ENCODE results near the gene STK11IP.

The STK11IP gene

DNA sequence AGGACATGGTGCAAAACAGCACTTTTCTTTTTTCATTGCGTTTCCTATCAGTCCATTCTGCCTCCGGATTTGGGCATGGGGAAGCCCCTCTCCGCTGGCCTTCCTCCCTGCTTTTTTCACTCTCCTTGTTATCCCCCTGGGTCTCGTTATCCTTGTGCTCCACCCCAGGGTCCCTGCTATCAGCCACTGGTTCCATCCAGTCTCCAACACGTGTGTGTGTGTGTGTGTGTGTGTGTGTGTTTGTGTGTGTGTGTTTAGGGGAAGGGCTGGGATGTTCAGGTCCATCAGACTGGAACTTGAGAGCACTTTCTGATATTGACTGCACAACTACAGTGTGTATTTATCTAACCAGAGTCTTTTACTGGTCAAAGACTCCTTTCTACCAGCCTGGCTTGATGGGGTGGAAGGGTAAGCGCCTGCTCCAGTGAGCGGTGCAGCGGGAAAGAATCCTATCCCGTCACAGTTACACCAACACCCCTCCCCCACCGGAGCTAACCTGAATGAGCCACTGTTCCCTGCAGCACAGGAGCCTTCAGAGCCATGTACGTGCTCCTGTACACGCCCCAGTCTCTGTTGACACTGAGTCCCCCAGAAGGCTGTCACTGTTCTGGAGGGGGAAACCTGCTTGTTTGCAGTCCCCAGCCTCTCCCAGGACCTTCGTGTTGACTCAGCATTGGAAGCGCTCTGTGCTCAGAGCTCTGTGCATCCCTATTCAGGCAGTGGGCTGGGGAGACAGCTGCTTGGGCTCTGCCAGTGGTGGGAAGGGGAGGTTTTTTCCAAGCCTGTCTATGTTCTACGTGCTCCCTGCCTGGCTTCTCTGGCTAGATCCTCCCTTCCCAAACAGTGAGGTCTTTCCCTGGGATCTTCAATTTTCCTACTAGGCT is 20.9 kb upstream of the STK11IP start (continued):
- TF ChIP-seq, protein P1, sequence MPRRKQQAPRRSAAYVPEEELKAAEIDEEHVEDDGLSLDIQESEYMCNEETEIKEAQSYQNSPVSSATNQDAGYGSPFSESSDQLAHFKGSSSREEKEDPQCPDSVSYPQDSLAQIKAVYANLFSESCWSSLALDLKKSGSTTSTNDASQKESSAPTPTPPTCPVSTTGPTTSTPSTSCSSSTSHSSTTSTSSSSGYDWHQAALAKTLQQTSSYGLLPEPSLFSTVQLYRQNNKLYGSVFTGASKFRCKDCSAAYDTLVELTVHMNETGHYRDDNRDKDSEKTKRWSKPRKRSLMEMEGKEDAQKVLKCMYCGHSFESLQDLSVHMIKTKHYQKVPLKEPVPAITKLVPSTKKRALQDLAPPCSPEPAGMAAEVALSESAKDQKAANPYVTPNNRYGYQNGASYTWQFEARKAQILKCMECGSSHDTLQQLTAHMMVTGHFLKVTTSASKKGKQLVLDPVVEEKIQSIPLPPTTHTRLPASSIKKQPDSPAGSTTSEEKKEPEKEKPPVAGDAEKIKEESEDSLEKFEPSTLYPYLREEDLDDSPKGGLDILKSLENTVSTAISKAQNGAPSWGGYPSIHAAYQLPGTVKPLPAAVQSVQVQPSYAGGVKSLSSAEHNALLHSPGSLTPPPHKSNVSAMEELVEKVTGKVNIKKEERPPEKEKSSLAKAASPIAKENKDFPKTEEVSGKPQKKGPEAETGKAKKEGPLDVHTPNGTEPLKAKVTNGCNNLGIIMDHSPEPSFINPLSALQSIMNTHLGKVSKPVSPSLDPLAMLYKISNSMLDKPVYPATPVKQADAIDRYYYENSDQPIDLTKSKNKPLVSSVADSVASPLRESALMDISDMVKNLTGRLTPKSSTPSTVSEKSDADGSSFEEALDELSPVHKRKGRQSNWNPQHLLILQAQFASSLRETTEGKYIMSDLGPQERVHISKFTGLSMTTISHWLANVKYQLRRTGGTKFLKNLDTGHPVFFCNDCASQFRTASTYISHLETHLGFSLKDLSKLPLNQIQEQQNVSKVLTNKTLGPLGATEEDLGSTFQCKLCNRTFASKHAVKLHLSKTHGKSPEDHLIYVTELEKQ (tag by site-specific recombination; IDR thresholded peaks at IDR 0.05; ENCODE audit: borderline replicate concordance), result no peak
- TF ChIP-seq, protein P2, sequence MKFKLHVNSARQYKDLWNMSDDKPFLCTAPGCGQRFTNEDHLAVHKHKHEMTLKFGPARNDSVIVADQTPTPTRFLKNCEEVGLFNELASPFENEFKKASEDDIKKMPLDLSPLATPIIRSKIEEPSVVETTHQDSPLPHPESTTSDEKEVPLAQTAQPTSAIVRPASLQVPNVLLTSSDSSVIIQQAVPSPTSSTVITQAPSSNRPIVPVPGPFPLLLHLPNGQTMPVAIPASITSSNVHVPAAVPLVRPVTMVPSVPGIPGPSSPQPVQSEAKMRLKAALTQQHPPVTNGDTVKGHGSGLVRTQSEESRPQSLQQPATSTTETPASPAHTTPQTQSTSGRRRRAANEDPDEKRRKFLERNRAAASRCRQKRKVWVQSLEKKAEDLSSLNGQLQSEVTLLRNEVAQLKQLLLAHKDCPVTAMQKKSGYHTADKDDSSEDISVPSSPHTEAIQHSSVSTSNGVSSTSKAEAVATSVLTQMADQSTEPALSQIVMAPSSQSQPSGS (tag by site-specific recombination; IDR thresholded peaks at IDR 0.05; ENCODE audit: low read depth), result no peak
- no peak for TF ChIP-seq ZNF660 (tag by site-specific recombination; IDR thresholded peaks at IDR 0.05)
- no peak for TF ChIP-seq ZNF664 (tag by site-specific recombination; IDR thresholded peaks at IDR 0.05)
- TF ChIP-seq, protein P3, sequence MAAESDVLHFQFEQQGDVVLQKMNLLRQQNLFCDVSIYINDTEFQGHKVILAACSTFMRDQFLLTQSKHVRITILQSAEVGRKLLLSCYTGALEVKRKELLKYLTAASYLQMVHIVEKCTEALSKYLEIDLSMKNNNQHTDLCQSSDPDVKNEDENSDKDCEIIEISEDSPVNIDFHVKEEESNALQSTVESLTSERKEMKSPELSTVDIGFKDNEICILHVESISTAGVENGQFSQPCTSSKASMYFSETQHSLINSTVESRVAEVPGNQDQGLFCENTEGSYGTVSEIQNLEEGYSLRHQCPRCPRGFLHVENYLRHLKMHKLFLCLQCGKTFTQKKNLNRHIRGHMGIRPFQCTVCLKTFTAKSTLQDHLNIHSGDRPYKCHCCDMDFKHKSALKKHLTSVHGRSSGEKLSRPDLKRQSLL (tag by site-specific recombination; IDR thresholded peaks at IDR 0.05), result no peak

DNA sequence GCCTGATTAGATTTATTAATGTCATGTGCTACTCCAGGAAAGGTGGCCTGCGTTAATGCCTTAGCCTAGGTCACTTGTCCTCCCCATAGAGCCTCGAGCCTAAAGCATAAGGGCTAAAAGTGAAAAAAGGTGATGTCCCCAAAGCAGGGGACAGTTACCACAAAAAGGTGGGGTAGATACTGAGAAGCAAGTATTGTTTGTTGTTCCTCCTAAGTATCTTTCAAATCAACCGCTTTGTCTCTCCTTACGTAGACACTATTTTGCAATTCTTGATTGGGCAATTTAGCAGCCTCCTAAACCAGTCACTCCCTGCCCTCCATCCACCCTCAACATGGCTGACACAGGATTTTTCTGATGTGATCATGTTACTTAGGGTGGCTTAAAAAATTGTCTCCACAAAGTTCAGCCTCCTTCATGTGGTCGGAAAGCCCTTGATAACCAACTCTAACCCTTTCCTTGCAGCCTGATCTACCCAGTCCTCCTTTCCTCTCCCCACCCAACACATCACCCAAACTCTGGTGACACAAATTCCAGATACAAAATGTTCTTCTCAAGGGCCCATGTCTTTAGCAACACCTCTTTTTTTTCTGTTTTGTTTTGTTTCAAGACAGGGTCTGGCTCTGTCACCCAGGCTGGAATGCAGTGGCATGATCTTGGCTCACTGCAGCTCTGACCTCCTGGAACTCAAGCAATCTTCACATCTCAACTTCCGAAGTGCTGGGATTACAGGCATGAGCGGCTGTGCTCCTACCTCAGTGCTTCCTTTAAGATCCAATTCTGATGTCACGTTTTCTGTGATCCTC is 18.6 kb upstream of the STK11IP start:
- TF ChIP-seq ZNF473 (tag by site-specific recombination; IDR thresholded peaks at IDR 0.05) (no peak), ZNF416 (tag by site-specific recombination; IDR thresholded peaks at IDR 0.05) (no peak), ZBTB48 (tag by site-specific recombination; IDR thresholded peaks at IDR 0.05) (no peak), ZNF335 (tag by site-specific recombination; conservative IDR thresholded peaks at IDR 0.05) (peak; percentile 59)
- ChIA-PET POLR2A (no interaction called here), CTCF (no interaction called here)
- peaks cover 2% of the 10 kb centered on the region; the same call in 1 of the 2 replicates for H3K4me1 ChIP-seq (ENCODE audit: control insufficient read depth, insufficient read depth, low read length)
- no peaks in the 10 kb centered on the region for H3K9me3 ChIP-seq (ENCODE audit: control insufficient read depth, insufficient read depth, low read depth, low read length)
- H3K36me3 ChIP-seq (ENCODE audit: control insufficient read depth in 2 of 2, insufficient read depth in 1 of 2, low read length in 2 of 2), result no peaks in the 10 kb centered on the region
- H3K27ac ChIP-seq (ENCODE audit: extremely low read depth, low read depth, low read length), result no peak overlapping the region
- no peak overlapping the region for H3K4me3 ChIP-seq (ENCODE audit: low read depth, low read length)

DNA sequence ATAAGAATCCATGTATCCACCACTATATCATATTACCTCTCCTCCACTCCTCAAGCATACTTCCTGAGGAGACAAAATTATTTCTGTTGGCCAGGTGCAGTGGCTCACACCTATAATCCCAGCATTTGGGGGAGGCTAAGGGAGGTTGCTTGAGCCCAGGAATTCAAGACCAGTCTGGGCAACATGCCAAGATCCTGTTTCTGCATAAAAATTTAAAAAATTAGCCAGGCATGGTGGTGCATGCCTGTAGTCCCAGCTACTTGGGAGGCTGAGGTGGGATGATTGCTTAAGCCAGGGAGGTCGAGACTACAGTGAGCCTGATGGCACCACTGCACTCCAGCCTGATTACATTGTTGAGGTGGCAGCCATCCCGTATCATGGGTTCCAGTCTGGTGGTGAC is 16.3 kb upstream of the STK11IP start:
- H3K36me3 ChIP-seq (ENCODE audit: control insufficient read depth in 2 of 2, insufficient read depth in 1 of 2, low read length in 2 of 2), result no peaks in the 10 kb centered on the region
- H3K9me3 ChIP-seq (ENCODE audit: control insufficient read depth, insufficient read depth, low read depth, low read length), result no peaks in the 10 kb centered on the region
- ChIA-PET POLR2A (no interaction called here), CTCF (interaction anchor here (0.8 kb wide), 1 partner anchor 178 kb away, joined by 4 read pairs; no protein-coding TSS in a partner anchor)
- H3K4me3 ChIP-seq (ENCODE audit: low read depth, low read length), result no peak overlapping the region
- no peak overlapping the region for H3K27ac ChIP-seq (ENCODE audit: extremely low read depth, low read depth, low read length)
- H3K4me1 ChIP-seq (ENCODE audit: control insufficient read depth, insufficient read depth, low read length), result peaks cover 2% of the 10 kb centered on the region; the same call in 1 of the 2 replicates
- no peak for TF ChIP-seq ZNF76 (tag by site-specific recombination; IDR thresholded peaks at IDR 0.05; ENCODE audit: borderline replicate concordance, low read depth)
- TF ChIP-seq ZEB2 (tag by site-specific recombination; IDR thresholded peaks at IDR 0.05), result no peak
- TF ChIP-seq ZNF354C (tag by site-specific recombination; IDR thresholded peaks at IDR 0.05; ENCODE audit: borderline replicate concordance, low read depth), result no peak
- TF ChIP-seq ZNF677 (tag by site-specific recombination; IDR thresholded peaks at IDR 0.05), result no peak
- TF ChIP-seq, protein P4, sequence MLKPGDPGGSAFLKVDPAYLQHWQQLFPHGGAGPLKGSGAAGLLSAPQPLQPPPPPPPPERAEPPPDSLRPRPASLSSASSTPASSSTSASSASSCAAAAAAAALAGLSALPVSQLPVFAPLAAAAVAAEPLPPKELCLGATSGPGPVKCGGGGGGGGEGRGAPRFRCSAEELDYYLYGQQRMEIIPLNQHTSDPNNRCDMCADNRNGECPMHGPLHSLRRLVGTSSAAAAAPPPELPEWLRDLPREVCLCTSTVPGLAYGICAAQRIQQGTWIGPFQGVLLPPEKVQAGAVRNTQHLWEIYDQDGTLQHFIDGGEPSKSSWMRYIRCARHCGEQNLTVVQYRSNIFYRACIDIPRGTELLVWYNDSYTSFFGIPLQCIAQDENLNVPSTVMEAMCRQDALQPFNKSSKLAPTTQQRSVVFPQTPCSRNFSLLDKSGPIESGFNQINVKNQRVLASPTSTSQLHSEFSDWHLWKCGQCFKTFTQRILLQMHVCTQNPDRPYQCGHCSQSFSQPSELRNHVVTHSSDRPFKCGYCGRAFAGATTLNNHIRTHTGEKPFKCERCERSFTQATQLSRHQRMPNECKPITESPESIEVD (tag by site-specific recombination; IDR thresholded peaks at IDR 0.05), result no peak
- TF ChIP-seq, protein P5, sequence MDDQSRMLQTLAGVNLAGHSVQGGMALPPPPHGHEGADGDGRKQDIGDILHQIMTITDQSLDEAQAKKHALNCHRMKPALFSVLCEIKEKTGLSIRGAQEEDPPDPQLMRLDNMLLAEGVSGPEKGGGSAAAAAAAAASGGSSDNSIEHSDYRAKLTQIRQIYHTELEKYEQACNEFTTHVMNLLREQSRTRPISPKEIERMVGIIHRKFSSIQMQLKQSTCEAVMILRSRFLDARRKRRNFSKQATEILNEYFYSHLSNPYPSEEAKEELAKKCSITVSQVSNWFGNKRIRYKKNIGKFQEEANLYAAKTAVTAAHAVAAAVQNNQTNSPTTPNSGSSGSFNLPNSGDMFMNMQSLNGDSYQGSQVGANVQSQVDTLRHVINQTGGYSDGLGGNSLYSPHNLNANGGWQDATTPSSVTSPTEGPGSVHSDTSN (CRISPR knock-in tag; IDR thresholded peaks at IDR 0.05), result no peak
- no peak for TF ChIP-seq HOXC10 (CRISPR knock-in tag; IDR thresholded peaks at IDR 0.05)
- TF ChIP-seq SALL2 (tag by site-specific recombination; IDR thresholded peaks at IDR 0.05; ENCODE audit: borderline replicate concordance), result no peak
- no peak for TF ChIP-seq ZFP41 (tag by site-specific recombination; IDR thresholded peaks at IDR 0.05; ENCODE audit: borderline replicate concordance)
- no peak for TF ChIP-seq ZNF560 (tag by site-specific recombination; IDR thresholded peaks at IDR 0.05; ENCODE audit: borderline replicate concordance)
- no peak for TF ChIP-seq ZBTB20 (tag by site-specific recombination; IDR thresholded peaks at IDR 0.05)
- no peak for TF ChIP-seq ZBTB48 (tag by site-specific recombination; IDR thresholded peaks at IDR 0.05)
- TF ChIP-seq ZNF366 (tag by site-specific recombination; conservative IDR thresholded peaks at IDR 0.05), result no peak
- no peak for TF ChIP-seq ZNF416 (tag by site-specific recombination; IDR thresholded peaks at IDR 0.05)
- TF ChIP-seq YY2 (tag by site-specific recombination; IDR thresholded peaks at IDR 0.05), result no peak

Data from HEK293 (cell line).